Dermis blood vessel endothelial cell (primary cell): Measurements from ENCODE around the gene KDM4F. TPM values are rescaled to one million over a fixed set of nuclear protein-coding genes. Genes with fewer than 3 reads are reported as not detected.
A peak's percentile ranks its signal among the peaks of the same experiment; 100 is the strongest.

ENCODE experiments used
- DNase-seq: peaks from one replicate; pipeline ENCODE4 v3.0.0; 2010
- total RNA-seq: library from RNA; depleted of rRNA; stranded (reverse); fragments of >200 nt; gene quantifications from 2 replicates; pipeline ENCODE4 v1.2.3, GENCODE V29; 2014

KDM4F gene
- total RNA-seq, 1 donor from 2014 or later: not detected

DNA sequence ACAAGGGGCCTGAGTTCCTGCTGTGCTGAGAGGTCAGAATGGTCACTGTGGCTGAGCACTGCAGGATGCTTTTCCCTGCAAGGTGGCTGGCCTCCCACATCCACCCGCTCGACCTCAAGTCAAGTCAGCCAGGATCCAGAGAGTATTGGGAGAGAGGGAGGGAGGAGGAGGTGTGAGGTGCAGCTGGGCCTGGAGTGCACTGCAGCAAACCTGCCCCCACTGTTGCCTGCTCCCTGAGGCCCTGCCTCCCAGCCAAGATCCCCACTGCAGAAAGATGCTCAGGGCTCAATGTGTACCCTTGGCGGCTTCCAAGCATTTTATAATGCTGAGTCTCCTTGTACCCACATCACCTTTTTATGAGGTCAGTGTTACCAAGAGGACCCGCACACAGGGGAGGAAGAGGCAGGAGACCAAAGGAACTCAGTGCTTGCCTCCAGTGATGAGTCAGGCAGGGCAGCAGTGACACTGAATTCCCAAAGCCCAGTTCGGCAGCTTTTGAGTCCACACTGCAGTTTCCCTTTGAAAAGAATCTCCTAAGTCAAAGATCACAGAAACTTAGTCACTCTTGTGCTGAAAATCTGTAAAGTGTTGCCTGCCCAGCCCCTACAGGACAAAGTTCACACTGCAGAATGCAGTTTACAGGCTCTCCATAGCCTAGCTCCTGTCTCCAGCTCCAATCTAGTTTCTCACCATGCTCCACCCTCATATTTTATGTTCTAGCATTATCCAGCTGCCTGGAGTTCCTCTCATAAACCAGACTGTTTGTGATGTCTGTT lies 43.5 kb downstream of the KDM4F start:
- DNase-seq: peak; percentile 54

DNA sequence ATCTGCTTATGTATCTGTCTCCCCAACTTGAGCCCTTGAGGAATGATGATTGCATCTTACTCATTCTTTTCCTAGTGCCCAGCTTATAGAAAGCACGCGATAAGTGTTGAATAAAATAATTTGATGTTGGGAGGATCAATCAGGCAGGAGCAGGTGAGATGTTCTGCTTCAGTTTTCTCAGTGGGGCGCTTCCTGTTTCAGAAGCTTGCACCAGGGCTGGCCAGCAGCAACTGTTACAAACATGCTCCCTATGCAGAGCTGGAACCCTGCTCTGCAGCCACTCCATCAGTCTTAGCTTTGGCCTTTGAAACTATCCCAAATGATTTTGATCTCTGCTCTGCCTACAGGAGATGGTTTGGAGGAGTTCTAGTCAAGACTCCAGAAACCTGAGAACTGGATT lies 44.3 kb downstream of the KDM4F start:
- no peak for DNase-seq

DNA sequence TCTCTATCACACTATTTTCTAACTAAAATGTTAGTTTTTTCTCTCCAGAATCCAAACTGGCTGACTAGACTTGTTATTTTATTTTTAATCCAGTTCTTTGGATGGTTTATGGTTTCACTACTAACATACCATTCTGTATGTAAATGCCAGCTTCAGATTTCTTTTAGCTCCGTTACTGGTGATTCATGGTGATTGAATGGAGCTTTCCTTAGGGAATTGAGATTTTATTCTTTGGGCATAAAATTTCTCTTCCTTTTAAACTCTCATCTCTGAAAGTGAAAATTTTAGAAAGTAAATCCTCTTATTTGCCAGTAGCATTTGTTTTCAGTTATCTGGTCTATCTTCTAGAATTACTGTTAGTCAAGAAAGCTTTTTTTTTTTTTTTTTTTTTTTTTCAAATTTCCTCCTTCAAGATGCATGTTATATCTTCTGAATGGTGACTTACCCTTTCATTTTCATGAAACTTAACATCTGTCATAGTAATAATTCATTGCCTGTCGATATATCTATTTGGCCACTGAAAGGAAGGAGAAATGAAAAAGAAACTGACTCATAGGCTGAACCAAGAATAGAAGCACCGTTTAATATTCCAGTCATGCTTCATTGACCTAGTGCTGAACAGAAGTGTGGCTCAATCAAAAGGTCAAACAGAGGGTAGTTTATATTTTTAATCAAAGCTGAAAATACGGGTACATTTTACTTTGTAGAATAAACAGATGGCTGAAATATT lies 46.8 kb downstream of the KDM4F start:
- peak; percentile 45 for DNase-seq

GRCh38 chr11:95097209-95097608 lies 48.0 kb downstream of the KDM4F start:
- DNase-seq: no peak

- DNase-seq: no peak
These were observed 49.6 kb downstream of the KDM4F start for GRCh38 chr11:95098826-95099225.

- no peak for DNase-seq
These were observed 51.0 kb downstream of the KDM4F start for GRCh38 chr11:95100191-95100648.

Other genes with a start within 250 kb of the KDM4F start
- 38.0 and 40.8 TPM in 2 replicates for gene CWC15, start 75.9 kb upstream of the KDM4F start, total RNA-seq
- gene KDM4D, start 75.7 kb upstream of the KDM4F start, total RNA-seq: 0.17 and 0.65 TPM in 2 replicates
- gene KDM4E, start 24.2 kb upstream of the KDM4F start, total RNA-seq: not detected in 2 replicates
- 17.9 and 27.0 TPM in 2 replicates for gene SRSF8, start 17.5 kb downstream of the KDM4F start, total RNA-seq
- gene ENDOD1, start 40.4 kb downstream of the KDM4F start, total RNA-seq: 61.1 and 74.7 TPM in 2 replicates
- gene SESN3, start 181.8 kb downstream of the KDM4F start, total RNA-seq: 95.6 and 113 TPM in 2 replicates